HepG2 (cell line): ENCODE results near the gene SEPTIN10. TPM values are rescaled to one million over a fixed set of nuclear protein-coding genes. Genes with fewer than 3 reads are reported as not detected.

ENCODE experiments used
- ELF4 ChIP-seq: sonication (generic); formaldehyde crosslinking; IDR thresholded peaks from 2 replicates; pipeline ENCODE4 v1.5.0; 2020; ENCODE audit warnings: missing genetic modification reagents, mild to moderate bottlenecking, moderate library complexity, borderline replicate concordance
- FOXA3 ChIP-seq: IDR thresholded peaks from 2 replicates; pipeline ENCODE4 v1.6.1; 2016; ENCODE audit warnings: missing genetic modification reagents, missing compliant biosample characterization
- KLF11 ChIP-seq: IDR thresholded peaks from 2 replicates; pipeline ENCODE4 v1.6.1; 2016; ENCODE audit warnings: missing compliant biosample characterization
- SOX13 ChIP-seq, 3 experiments: fragments of 450-650 bp in 1 of 3; sonication (generic) in 1 of 3; formaldehyde crosslinking in 1 of 3; IDR thresholded peaks in 2 of 3; conservative IDR thresholded peaks in 1 of 3; 2 replicates each; pipeline versions ENCODE4 v1.5.0 to v1.6.1; 2016 to 2020; ENCODE audit warnings: antibody characterized with exemption in 1 of 3, mild to moderate bottlenecking in 1 of 3, missing compliant biosample characterization in 1 of 3, missing genetic modification reagents in 1 of 3, moderate library complexity in 1 of 3
- U2AF2 ChIP-seq: fragments of 200-400 bp; formaldehyde crosslinking; IDR thresholded peaks from 2 replicates; pipeline ENCODE4 v1.6.1; 2017; ENCODE audit warnings: low read depth, mild to moderate bottlenecking, low read length
- ZFP82 ChIP-seq: sonication (generic); formaldehyde crosslinking; IDR thresholded peaks from 2 replicates; pipeline ENCODE4 v1.5.1; 2020; ENCODE audit warnings: mild to moderate bottlenecking, missing genetic modification reagents, borderline replicate concordance
- ZMYM2 ChIP-seq: sonication (generic); formaldehyde crosslinking; IDR thresholded peaks from 2 replicates; pipeline ENCODE4 v1.8.0; 2022; ENCODE audit warnings: mild to moderate bottlenecking, missing genetic modification reagents
- ZNF451 ChIP-seq: sonication (generic); formaldehyde crosslinking; IDR thresholded peaks from 2 replicates; pipeline ENCODE4 v1.5.0; 2020; ENCODE audit warnings: mild to moderate bottlenecking, missing genetic modification reagents
- ZNF543 ChIP-seq: sonication (generic); formaldehyde crosslinking; IDR thresholded peaks from 2 replicates; pipeline ENCODE4 v1.4.0; 2020; ENCODE audit warnings: mild to moderate bottlenecking, missing genetic modification reagents
- ZNF709 ChIP-seq: sonication (generic); formaldehyde crosslinking; IDR thresholded peaks from 2 replicates; pipeline ENCODE4 v1.5.0; 2020; ENCODE audit warnings: mild to moderate bottlenecking, missing genetic modification reagents
- ZNF724P ChIP-seq: sonication (generic); formaldehyde crosslinking; IDR thresholded peaks from 2 replicates; pipeline ENCODE4 v1.8.0; 2022; ENCODE audit warnings: missing genetic modification reagents, borderline replicate concordance
- polyA plus RNA-seq, 8 experiments: library from polyadenylated mRNA; depleted of rRNA in 3 of 8; stranded (reverse) in 7 of 8; unstranded in 1 of 8; fragments of >200 nt; fragmentation: Illumina TruSeq in 4 of 8; extraction: Trizol in 4 of 8; gene quantifications; 2 replicates each; pipeline versions ENCODE4 v1.2.1 to v1.2.3, GENCODE V29; 2011 to 2016; ENCODE audit warnings: low read depth in 4 of 8, missing spikeins in 1 of 8, mixed read lengths in 1 of 8; ENCODE audit not compliant: insufficient read depth in 1 of 8
- total RNA-seq, 5 experiments: library from RNA; depleted of rRNA; stranded (reverse); fragments of >200 nt; fragmentation: Illumina TruSeq; extraction: Trizol; gene quantifications; 2 replicates each; pipeline ENCODE4 v1.2.3, GENCODE V29; 2016; ENCODE audit warnings: low read depth in 1 of 5
- TF ChIP-seq, protein P1 (sequence below): sonication (generic); formaldehyde crosslinking; IDR thresholded peaks from 2 replicates; pipeline ENCODE4 v1.4.0; 2020; ENCODE audit warnings: missing genetic modification reagents, mild to moderate bottlenecking, borderline replicate concordance
- TF ChIP-seq, protein P2 (sequence below): sonication (generic); formaldehyde crosslinking; IDR thresholded peaks from 2 replicates; pipeline ENCODE4 v1.4.0; 2020; ENCODE audit warnings: missing genetic modification reagents, borderline replicate concordance
- TF ChIP-seq, protein P3 (sequence below): IDR thresholded peaks from 2 replicates; pipeline ENCODE4 v1.6.1; 2016; ENCODE audit warnings: missing compliant biosample characterization, missing genetic modification reagents, borderline replicate concordance
- TF ChIP-seq, protein P4 (sequence below): sonication (generic); formaldehyde crosslinking; IDR thresholded peaks from 2 replicates; pipeline ENCODE4 v1.5.0; 2020; ENCODE audit warnings: mild to moderate bottlenecking, missing genetic modification reagents
- TF ChIP-seq, protein P5 (sequence below): sonication (generic); formaldehyde crosslinking; IDR thresholded peaks from 2 replicates; pipeline ENCODE4 v1.4.0; 2020; ENCODE audit warnings: mild to moderate bottlenecking, missing genetic modification reagents, borderline replicate concordance

Gene SEPTIN10
- total and polyA plus RNA-seq, 2 of the 13 experiments (the other 11 are each of a cell fraction or from before 2014, with no cell fraction given): 45.8 to 67.5 TPM

DNA sequence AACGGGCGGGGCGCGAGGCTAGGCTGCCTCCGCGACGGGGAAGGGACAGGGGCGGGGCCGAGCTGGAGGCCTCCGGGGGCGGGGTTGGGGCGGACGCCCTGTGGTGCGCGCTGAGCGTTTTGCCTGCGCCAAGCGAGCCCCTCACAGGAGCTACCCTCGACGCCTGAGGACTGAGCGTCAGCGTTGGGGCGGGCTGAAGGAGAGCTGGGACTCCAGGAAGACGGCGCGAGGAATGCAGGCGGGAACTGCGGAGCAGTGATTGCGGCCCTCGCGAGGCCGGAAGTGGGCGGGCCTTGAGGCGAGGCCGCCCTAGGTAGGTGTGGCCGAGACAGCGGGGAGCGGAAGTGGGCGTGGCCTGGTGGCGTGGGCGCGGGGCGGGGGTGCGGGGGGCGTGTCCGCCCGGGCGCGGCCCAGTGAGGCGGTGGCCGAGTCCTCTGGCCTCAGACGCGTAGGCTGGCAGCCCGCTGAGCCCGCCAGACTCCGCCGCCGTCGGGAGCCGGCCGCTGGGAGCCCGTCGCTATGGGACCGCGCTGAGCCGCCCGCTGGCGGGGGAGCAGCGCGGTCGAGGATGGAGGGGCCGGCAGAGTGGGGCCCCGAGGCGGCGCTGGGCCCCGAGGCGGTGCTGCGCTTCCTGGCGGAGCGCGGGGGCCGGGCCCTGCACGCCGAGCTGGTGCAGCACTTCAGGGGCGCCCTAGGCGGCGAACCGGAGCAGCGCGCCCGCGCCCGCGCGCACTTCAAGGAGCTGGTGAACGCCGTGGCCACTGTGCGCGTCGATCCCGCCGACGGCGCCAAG is at the start of gene SEPTIN10, which contains the start of gene SOWAHC (continued):
- TF ChIP-seq, protein P1, sequence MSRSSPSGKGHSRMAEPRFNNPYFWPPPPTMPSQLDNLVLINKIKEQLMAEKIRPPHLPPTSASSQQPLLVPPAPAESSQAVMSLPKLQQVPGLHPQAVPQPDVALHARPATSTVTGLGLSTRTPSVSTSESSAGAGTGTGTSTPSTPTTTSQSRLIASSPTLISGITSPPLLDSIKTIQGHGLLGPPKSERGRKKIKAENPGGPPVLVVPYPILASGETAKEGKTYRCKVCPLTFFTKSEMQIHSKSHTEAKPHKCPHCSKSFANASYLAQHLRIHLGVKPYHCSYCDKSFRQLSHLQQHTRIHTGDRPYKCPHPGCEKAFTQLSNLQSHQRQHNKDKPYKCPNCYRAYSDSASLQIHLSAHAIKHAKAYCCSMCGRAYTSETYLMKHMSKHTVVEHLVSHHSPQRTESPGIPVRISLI (CRISPR knock-in tag): peak; percentile 46; the same call in 1 of the 2 replicates
- TF ChIP-seq KLF11 (CRISPR knock-in tag): peak; percentile 88; the same call in 1 of the 2 replicates
- TF ChIP-seq, protein P2, sequence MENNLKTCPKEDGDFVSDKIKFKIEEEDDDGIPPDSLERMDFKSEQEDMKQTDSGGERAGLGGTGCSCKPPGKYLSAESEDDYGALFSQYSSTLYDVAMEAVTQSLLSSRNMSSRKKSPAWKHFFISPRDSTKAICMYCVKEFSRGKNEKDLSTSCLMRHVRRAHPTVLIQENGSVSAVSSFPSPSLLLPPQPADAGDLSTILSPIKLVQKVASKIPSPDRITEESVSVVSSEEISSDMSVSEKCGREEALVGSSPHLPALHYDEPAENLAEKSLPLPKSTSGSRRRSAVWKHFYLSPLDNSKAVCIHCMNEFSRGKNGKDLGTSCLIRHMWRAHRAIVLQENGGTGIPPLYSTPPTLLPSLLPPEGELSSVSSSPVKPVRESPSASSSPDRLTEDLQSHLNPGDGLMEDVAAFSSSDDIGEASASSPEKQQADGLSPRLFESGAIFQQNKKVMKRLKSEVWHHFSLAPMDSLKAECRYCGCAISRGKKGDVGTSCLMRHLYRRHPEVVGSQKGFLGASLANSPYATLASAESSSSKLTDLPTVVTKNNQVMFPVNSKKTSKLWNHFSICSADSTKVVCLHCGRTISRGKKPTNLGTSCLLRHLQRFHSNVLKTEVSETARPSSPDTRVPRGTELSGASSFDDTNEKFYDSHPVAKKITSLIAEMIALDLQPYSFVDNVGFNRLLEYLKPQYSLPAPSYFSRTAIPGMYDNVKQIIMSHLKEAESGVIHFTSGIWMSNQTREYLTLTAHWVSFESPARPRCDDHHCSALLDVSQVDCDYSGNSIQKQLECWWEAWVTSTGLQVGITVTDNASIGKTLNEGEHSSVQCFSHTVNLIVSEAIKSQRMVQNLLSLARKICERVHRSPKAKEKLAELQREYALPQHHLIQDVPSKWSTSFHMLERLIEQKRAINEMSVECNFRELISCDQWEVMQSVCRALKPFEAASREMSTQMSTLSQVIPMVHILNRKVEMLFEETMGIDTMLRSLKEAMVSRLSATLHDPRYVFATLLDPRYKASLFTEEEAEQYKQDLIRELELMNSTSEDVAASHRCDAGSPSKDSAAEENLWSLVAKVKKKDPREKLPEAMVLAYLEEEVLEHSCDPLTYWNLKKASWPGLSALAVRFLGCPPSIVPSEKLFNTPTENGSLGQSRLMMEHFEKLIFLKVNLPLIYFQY (CRISPR knock-in tag): peak; percentile 83
- TF ChIP-seq, protein P3, sequence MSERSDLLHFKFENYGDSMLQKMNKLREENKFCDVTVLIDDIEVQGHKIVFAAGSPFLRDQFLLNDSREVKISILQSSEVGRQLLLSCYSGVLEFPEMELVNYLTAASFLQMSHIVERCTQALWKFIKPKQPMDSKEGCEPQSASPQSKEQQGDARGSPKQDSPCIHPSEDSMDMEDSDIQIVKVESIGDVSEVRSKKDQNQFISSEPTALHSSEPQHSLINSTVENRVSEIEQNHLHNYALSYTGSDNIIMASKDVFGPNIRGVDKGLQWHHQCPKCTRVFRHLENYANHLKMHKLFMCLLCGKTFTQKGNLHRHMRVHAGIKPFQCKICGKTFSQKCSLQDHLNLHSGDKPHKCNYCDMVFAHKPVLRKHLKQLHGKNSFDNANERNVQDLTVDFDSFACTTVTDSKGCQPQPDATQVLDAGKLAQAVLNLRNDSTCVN (CRISPR knock-in tag): peak; percentile 93; the same call in 1 of the 2 replicates
- TF ChIP-seq ZFP82 (CRISPR knock-in tag): peak; percentile 82; the same call in 1 of the 2 replicates
- TF ChIP-seq, protein P4, sequence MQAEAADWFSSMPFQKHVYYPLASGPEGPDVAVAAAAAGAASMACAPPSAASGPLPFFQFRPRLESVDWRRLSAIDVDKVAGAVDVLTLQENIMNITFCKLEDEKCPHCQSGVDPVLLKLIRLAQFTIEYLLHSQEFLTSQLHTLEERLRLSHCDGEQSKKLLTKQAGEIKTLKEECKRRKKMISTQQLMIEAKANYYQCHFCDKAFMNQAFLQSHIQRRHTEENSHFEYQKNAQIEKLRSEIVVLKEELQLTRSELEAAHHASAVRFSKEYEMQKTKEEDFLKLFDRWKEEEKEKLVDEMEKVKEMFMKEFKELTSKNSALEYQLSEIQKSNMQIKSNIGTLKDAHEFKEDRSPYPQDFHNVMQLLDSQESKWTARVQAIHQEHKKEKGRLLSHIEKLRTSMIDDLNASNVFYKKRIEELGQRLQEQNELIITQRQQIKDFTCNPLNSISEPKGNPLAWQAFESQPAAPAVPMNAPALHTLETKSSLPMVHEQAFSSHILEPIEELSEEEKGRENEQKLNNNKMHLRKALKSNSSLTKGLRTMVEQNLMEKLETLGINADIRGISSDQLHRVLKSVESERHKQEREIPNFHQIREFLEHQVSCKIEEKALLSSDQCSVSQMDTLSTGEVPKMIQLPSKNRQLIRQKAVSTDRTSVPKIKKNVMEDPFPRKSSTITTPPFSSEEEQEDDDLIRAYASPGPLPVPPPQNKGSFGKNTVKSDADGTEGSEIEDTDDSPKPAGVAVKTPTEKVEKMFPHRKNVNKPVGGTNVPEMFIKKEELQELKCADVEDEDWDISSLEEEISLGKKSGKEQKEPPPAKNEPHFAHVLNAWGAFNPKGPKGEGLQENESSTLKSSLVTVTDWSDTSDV (CRISPR knock-in tag): no peak; the same call in 1 of the 2 replicates
- no peak; the same call in 1 of the 2 replicates for TF ChIP-seq ZNF543 (CRISPR knock-in tag)
- TF ChIP-seq U2AF2: no peak
- TF ChIP-seq ZMYM2 (CRISPR knock-in tag): peak; percentile 77
- peak; percentile 75 for TF ChIP-seq ELF4
- TF ChIP-seq ZNF451 (CRISPR knock-in tag): peak; percentile 57; the same call in 1 of the 2 replicates
- TF ChIP-seq, protein P5, sequence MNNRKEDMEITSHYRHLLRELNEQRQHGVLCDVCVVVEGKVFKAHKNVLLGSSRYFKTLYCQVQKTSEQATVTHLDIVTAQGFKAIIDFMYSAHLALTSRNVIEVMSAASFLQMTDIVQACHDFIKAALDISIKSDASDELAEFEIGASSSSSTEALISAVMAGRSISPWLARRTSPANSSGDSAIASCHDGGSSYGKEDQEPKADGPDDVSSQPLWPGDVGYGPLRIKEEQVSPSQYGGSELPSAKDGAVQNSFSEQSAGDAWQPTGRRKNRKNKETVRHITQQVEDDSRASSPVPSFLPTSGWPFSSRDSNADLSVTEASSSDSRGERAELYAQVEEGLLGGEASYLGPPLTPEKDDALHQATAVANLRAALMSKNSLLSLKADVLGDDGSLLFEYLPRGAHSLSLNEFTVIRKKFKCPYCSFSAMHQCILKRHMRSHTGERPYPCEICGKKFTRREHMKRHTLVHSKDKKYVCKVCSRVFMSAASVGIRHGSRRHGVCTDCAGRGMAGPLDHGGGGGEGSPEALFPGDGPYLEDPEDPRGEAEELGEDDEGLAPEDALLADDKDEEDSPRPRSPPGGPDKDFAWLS (CRISPR knock-in tag): peak; percentile 89; the same call in 1 of the 2 replicates
- TF ChIP-seq ZNF724P: peak; percentile 68; the same call in 1 of the 2 replicates
- peak; percentile 84 for TF ChIP-seq FOXA3 (CRISPR knock-in tag)
- no peak for TF ChIP-seq SOX13 (IDR thresholded peaks at IDR 0.05)
- peak in 1 of 2 experiments; percentile 82; a peak in 2 of 4 replicates for TF ChIP-seq SOX13 (CRISPR knock-in tag; conservative IDR thresholded peaks at IDR 0.05 in 1 of 2, IDR thresholded peaks at IDR 0.05 in 1 of 2)
- no peak for TF ChIP-seq ZNF709
